ENCODE data around the gene MAOB.

The MAOB gene

GRCh38 chrX:43718546-43718945 lies 163.7 kb downstream of the MAOB start:
- TF ChIP-seq GATA3 (IDR thresholded peaks at IDR 0.05; ENCODE audit: low read depth, low read length) (no peak), GATA2 (IDR thresholded peaks at IDR 0.05; ENCODE audit: low read depth, low read length) (no peak)

- TF ChIP-seq GATA2 (IDR thresholded peaks at IDR 0.05; ENCODE audit: low read depth, low read length): no peak
- no peak for TF ChIP-seq GATA3 (IDR thresholded peaks at IDR 0.05; ENCODE audit: low read depth, low read length)
Measured at GRCh38 chrX:43718081-43718480, 164.2 kb downstream of the MAOB start.

GRCh38 chrX:43717161-43717560 lies 165.1 kb downstream of the MAOB start:
- TF ChIP-seq GATA2 (IDR thresholded peaks at IDR 0.05; ENCODE audit: low read depth, low read length) (no peak), GATA3 (IDR thresholded peaks at IDR 0.05; ENCODE audit: low read depth, low read length) (no peak)

GRCh38 chrX:43716696-43717095 lies 165.6 kb downstream of the MAOB start:
- no peak for TF ChIP-seq GATA2 (IDR thresholded peaks at IDR 0.05; ENCODE audit: low read depth, low read length)
- no peak for TF ChIP-seq GATA3 (IDR thresholded peaks at IDR 0.05; ENCODE audit: low read depth, low read length)
